SK-N-SH treated with all-trans-retinoic acid at 6 μM for 48 hours (cell line): ENCODE measurements around the gene OR5M10.
A peak's percentile ranks its signal among the peaks of the same experiment; 100 is the strongest.

Experiments
- ATAC-seq: fragments of 200-7000 bp; cut with Tn5 transposase; 3 replicates; pipeline ENCODE4 v1.9.1; 2020; ENCODE audit warnings: mild to moderate bottlenecking, moderate library complexity
- ARNTL ChIP-seq: fragments of 450-650 bp; formaldehyde crosslinking; IDR thresholded peaks from 2 replicates; pipeline ENCODE4 v1.5.0; 2020; ENCODE audit warnings: low read depth, mild to moderate bottlenecking, moderate library complexity, borderline replicate concordance
- BACH2 ChIP-seq: fragments of 250-450 bp; sonication (Bioruptor Pico); IDR thresholded peaks from 2 replicates; pipeline ENCODE4 v1.9.0; 2021; ENCODE audit warnings: mild to moderate bottlenecking, borderline replicate concordance
- CSDC2 ChIP-seq: fragments of 250-450 bp; sonication (Bioruptor Pico); IDR thresholded peaks from 2 replicates; pipeline ENCODE4 v1.5.0; 2020; ENCODE audit warnings: mild to moderate bottlenecking, moderate library complexity
- ESRRG ChIP-seq: fragments of 250-450 bp; sonication (Bioruptor Pico); IDR thresholded peaks from 2 replicates; pipeline ENCODE4 v1.6.1; 2021; ENCODE audit warnings: mild to moderate bottlenecking
- GLIS3 ChIP-seq: fragments of 250-450 bp; sonication (Bioruptor Pico); IDR thresholded peaks from 2 replicates; pipeline ENCODE4 v1.5.0; 2020; ENCODE audit warnings: mild to moderate bottlenecking, moderate library complexity
- ISL1 ChIP-seq: fragments of 250-450 bp; sonication (Bioruptor Pico); IDR thresholded peaks from 2 replicates; pipeline ENCODE4 v2.1.2; 2022; ENCODE audit warnings: mild to moderate bottlenecking, moderate library complexity
- OSR1 ChIP-seq: fragments of 250-450 bp; sonication (Bioruptor Pico); IDR thresholded peaks from 2 replicates; pipeline ENCODE4 v1.8.0; 2022; ENCODE audit warnings: moderate library complexity, mild to moderate bottlenecking, inconsistent platforms
- RARB ChIP-seq: fragments of 250-450 bp; sonication (Bioruptor Pico); IDR thresholded peaks from 2 replicates; pipeline ENCODE4 v1.8.0; 2021; ENCODE audit warnings: mild to moderate bottlenecking, moderate library complexity
- SNAI2 ChIP-seq: fragments of 250-450 bp; sonication (Bioruptor Pico); IDR thresholded peaks from 2 replicates; pipeline ENCODE4 v1.5.0; 2020; ENCODE audit warnings: mild to moderate bottlenecking, moderate library complexity
- TCF4 ChIP-seq: fragments of 250-450 bp; sonication (Bioruptor Pico); IDR thresholded peaks from 2 replicates; pipeline ENCODE4 v1.8.0; 2021; ENCODE audit warnings: mild to moderate bottlenecking, moderate library complexity, borderline replicate concordance
- TOX ChIP-seq: fragments of 250-450 bp; sonication (Bioruptor Pico); IDR thresholded peaks from 2 replicates; pipeline ENCODE4 v1.8.0; 2021; ENCODE audit warnings: mild to moderate bottlenecking, moderate library complexity, borderline replicate concordance
- ZC3H10 ChIP-seq: fragments of 250-450 bp; sonication (Bioruptor Pico); IDR thresholded peaks from 2 replicates; pipeline ENCODE4 v1.5.1; 2021; ENCODE audit warnings: mild to moderate bottlenecking, moderate library complexity
- ZFP3 ChIP-seq: fragments of 250-450 bp; sonication (Bioruptor Pico); IDR thresholded peaks from 2 replicates; pipeline ENCODE4 v1.5.0; 2020; ENCODE audit warnings: mild to moderate bottlenecking, moderate library complexity
- ZFP30 ChIP-seq: fragments of 450-650 bp; formaldehyde crosslinking; IDR thresholded peaks from 2 replicates; pipeline ENCODE4 v1.5.0; 2022; ENCODE audit warnings: mild to moderate bottlenecking, moderate library complexity
- ZNF565 ChIP-seq: fragments of 450-650 bp; formaldehyde crosslinking; conservative IDR thresholded peaks from 2 replicates; pipeline ENCODE4 v1.5.0; 2020; ENCODE audit warnings: low read depth, mild to moderate bottlenecking, moderate library complexity
- ZNF70 ChIP-seq: fragments of 450-650 bp; formaldehyde crosslinking; IDR thresholded peaks from 2 replicates; pipeline ENCODE4 v1.5.0; 2020; ENCODE audit warnings: mild to moderate bottlenecking, moderate library complexity
- ZNF8 ChIP-seq: fragments of 450-650 bp; formaldehyde crosslinking; IDR thresholded peaks from 2 replicates; pipeline ENCODE4 v1.5.0; 2020; ENCODE audit warnings: mild to moderate bottlenecking, moderate library complexity
- TF ChIP-seq, protein P1 (sequence below): fragments of 250-450 bp; sonication (Bioruptor Pico); IDR thresholded peaks from 2 replicates; pipeline ENCODE4 v1.5.0; 2020; ENCODE audit warnings: mild to moderate bottlenecking, moderate library complexity
- TF ChIP-seq, protein P2 (sequence below): fragments of 250-450 bp; sonication (Bioruptor Pico); IDR thresholded peaks from 2 replicates; pipeline ENCODE4 v1.5.1; 2020; ENCODE audit warnings: low read depth, mild to moderate bottlenecking, moderate library complexity
- TF ChIP-seq, protein P3 (sequence below): fragments of 250-450 bp; sonication (Bioruptor Pico); IDR thresholded peaks from 2 replicates; pipeline ENCODE4 v1.8.0; 2020; ENCODE audit warnings: mild to moderate bottlenecking, moderate library complexity, borderline replicate concordance
- TF ChIP-seq, protein P4 (sequence below): fragments of 250-450 bp; sonication (Bioruptor Pico); IDR thresholded peaks from 2 replicates; pipeline ENCODE4 v1.5.1; 2021; ENCODE audit warnings: mild to moderate bottlenecking, moderate library complexity
- TF ChIP-seq, protein P5 (sequence below): fragments of 250-450 bp; sonication (Bioruptor Pico); IDR thresholded peaks from 2 replicates; pipeline ENCODE4 v1.8.0; 2021; ENCODE audit warnings: low read depth, mild to moderate bottlenecking, moderate library complexity, borderline replicate concordance

OR5M10 gene

DNA sequence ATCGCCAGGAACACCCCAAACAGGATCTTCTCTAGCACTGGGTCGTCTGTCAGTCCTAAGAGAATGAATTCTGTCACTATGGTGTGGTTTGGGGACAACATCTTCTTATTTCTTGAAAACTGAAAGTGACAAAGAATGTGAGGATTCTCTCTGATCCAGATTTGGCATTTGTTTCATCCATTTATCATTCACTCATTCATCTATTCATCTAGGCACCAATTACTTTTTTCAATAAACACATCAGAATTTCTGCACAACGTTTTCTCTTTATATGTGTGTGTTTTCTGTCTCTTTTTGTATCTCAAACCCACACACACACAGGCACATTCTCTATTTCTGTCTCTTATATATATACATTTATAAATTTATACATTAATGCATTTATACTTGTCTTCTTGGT is at the start of gene OR5M10:
Gene OR5M10, minus strand, starts transcription at position 101 of the 400 bp plus-strand sequence. Its CDS starts 0 bp downstream, at position 101.
- TF ChIP-seq ESRRG (CRISPR knock-in tag) (no peak), BACH2 (CRISPR knock-in tag) (no peak), ISL1 (CRISPR knock-in tag) (no peak), CSDC2 (CRISPR knock-in tag) (no peak), ZFP3 (CRISPR knock-in tag) (no peak), ARNTL (CRISPR knock-in tag) (no peak), ZNF8 (CRISPR knock-in tag) (no peak), RARB (CRISPR knock-in tag) (no peak), ZNF70 (CRISPR knock-in tag) (no peak), TCF4 (CRISPR knock-in tag) (no peak), GLIS3 (CRISPR knock-in tag) (no peak), ZNF565 (CRISPR knock-in tag) (no peak)
- TF ChIP-seq, protein P1, sequence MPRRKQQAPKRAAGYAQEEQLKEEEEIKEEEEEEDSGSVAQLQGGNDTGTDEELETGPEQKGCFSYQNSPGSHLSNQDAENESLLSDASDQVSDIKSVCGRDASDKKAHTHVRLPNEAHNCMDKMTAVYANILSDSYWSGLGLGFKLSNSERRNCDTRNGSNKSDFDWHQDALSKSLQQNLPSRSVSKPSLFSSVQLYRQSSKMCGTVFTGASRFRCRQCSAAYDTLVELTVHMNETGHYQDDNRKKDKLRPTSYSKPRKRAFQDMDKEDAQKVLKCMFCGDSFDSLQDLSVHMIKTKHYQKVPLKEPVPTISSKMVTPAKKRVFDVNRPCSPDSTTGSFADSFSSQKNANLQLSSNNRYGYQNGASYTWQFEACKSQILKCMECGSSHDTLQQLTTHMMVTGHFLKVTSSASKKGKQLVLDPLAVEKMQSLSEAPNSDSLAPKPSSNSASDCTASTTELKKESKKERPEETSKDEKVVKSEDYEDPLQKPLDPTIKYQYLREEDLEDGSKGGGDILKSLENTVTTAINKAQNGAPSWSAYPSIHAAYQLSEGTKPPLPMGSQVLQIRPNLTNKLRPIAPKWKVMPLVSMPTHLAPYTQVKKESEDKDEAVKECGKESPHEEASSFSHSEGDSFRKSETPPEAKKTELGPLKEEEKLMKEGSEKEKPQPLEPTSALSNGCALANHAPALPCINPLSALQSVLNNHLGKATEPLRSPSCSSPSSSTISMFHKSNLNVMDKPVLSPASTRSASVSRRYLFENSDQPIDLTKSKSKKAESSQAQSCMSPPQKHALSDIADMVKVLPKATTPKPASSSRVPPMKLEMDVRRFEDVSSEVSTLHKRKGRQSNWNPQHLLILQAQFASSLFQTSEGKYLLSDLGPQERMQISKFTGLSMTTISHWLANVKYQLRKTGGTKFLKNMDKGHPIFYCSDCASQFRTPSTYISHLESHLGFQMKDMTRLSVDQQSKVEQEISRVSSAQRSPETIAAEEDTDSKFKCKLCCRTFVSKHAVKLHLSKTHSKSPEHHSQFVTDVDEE (CRISPR knock-in tag): no peak
- TF ChIP-seq, protein P2, sequence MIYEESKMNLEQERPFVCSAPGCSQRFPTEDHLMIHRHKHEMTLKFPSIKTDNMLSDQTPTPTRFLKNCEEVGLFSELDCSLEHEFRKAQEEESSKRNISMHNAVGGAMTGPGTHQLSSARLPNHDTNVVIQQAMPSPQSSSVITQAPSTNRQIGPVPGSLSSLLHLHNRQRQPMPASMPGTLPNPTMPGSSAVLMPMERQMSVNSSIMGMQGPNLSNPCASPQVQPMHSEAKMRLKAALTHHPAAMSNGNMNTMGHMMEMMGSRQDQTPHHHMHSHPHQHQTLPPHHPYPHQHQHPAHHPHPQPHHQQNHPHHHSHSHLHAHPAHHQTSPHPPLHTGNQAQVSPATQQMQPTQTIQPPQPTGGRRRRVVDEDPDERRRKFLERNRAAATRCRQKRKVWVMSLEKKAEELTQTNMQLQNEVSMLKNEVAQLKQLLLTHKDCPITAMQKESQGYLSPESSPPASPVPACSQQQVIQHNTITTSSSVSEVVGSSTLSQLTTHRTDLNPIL (CRISPR knock-in tag): no peak
- TF ChIP-seq, protein P3, sequence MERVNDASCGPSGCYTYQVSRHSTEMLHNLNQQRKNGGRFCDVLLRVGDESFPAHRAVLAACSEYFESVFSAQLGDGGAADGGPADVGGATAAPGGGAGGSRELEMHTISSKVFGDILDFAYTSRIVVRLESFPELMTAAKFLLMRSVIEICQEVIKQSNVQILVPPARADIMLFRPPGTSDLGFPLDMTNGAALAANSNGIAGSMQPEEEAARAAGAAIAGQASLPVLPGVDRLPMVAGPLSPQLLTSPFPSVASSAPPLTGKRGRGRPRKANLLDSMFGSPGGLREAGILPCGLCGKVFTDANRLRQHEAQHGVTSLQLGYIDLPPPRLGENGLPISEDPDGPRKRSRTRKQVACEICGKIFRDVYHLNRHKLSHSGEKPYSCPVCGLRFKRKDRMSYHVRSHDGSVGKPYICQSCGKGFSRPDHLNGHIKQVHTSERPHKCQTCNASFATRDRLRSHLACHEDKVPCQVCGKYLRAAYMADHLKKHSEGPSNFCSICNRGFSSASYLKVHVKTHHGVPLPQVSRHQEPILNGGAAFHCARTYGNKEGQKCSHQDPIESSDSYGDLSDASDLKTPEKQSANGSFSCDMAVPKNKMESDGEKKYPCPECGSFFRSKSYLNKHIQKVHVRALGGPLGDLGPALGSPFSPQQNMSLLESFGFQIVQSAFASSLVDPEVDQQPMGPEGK (CRISPR knock-in tag): no peak
- no peak for ATAC-seq

DNA sequence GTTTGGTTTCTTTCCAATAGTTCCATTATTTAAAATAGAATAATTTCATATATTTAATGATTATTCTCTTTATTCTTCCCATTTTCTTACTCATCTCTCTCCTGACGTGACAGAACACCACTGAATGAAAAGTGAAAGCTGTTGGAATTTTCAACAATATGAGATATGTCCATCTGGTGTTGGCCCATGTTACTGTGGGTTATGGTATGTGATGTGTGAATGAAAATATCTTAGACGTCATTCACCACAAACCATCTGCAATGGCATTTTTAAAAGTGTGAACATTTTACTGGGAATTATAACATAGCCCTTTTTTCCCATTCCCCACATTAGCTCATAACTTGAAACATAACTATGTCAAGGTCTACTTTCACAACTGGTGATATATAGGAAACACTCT is 48.4 kb upstream of the OR5M10 start:
- TF ChIP-seq ISL1 (CRISPR knock-in tag) (no peak), OSR1 (CRISPR knock-in tag) (no peak), TOX (no peak), GLIS3 (CRISPR knock-in tag) (no peak), ZFP30 (CRISPR knock-in tag) (no peak), SNAI2 (CRISPR knock-in tag) (no peak)
- TF ChIP-seq, protein P2 (CRISPR knock-in tag): no peak
- TF ChIP-seq, protein P1 (CRISPR knock-in tag): no peak

DNA sequence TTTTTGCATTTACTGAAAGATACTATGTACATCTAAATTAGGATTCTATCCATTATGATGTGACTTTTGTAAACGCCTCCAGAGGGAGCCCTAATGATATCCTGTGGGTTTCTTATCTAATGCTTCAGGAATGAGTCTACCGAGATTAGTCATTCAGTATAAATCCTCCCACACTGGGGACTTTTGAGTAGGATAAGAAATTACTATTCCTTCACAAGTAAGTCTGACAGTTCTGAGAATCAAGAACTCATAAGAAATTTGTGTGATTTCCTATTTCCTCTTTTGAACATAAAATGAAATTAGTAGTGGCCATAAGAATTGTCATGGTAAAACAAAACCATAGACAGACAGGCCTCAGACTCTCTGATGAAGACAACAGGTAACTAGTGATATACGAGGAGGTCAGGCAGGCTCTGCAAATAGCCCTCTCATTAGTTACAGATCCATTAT is 47.2 kb upstream of the OR5M10 start:
- ATAC-seq: peak; percentile 97
- TF ChIP-seq RARB (CRISPR knock-in tag): no peak
- TF ChIP-seq OSR1 (CRISPR knock-in tag): no peak
- no peak for TF ChIP-seq ESRRG (CRISPR knock-in tag)
- TF ChIP-seq BACH2 (CRISPR knock-in tag): no peak
- TF ChIP-seq TCF4 (CRISPR knock-in tag): no peak
- TF ChIP-seq, protein P4, sequence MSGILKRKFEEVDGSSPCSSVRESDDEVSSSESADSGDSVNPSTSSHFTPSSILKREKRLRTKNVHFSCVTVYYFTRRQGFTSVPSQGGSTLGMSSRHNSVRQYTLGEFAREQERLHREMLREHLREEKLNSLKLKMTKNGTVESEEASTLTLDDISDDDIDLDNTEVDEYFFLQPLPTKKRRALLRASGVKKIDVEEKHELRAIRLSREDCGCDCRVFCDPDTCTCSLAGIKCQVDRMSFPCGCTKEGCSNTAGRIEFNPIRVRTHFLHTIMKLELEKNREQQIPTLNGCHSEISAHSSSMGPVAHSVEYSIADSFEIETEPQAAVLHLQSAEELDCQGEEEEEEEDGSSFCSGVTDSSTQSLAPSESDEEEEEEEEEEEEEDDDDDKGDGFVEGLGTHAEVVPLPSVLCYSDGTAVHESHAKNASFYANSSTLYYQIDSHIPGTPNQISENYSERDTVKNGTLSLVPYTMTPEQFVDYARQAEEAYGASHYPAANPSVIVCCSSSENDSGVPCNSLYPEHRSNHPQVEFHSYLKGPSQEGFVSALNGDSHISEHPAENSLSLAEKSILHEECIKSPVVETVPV (CRISPR knock-in tag): no peak
- no peak for TF ChIP-seq TOX
- no peak for TF ChIP-seq ZFP30 (CRISPR knock-in tag)
- no peak for TF ChIP-seq ZC3H10 (CRISPR knock-in tag)
- TF ChIP-seq, protein P5, sequence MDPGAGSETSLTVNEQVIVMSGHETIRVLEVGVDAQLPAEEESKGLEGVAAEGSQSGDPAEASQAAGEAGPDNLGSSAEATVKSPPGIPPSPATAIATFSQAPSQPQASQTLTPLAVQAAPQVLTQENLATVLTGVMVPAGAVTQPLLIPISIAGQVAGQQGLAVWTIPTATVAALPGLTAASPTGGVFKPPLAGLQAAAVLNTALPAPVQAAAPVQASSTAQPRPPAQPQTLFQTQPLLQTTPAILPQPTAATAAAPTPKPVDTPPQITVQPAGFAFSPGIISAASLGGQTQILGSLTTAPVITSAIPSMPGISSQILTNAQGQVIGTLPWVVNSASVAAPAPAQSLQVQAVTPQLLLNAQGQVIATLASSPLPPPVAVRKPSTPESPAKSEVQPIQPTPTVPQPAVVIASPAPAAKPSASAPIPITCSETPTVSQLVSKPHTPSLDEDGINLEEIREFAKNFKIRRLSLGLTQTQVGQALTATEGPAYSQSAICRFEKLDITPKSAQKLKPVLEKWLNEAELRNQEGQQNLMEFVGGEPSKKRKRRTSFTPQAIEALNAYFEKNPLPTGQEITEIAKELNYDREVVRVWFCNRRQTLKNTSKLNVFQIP (CRISPR knock-in tag): no peak
- TF ChIP-seq ZNF70 (CRISPR knock-in tag): no peak
- no peak for TF ChIP-seq ZFP3 (CRISPR knock-in tag)
- TF ChIP-seq GLIS3 (CRISPR knock-in tag): no peak
- TF ChIP-seq ARNTL (CRISPR knock-in tag): no peak
- TF ChIP-seq, protein P2 (CRISPR knock-in tag): no peak

More for the DNA sequence above, 48.4 kb upstream of the OR5M10 start:
- ATAC-seq: no peak
